ENCODE data around the gene CLDN4.

The CLDN4 gene

GRCh38 chr7:73876973-73877372, 46.2 kb downstream of the CLDN4 start:
- no peak for DNase-seq

GRCh38 chr7:73879977-73880681, 49.3 kb downstream of the CLDN4 start:
- no peak for DNase-seq

GRCh38 chr7:73880755-73881328, 50.0 kb downstream of the CLDN4 start:
- no peak for DNase-seq

GRCh38 chr7:73881352-73882046, 50.7 kb downstream of the CLDN4 start:
- no peak for DNase-seq

- no peak for DNase-seq
Measured at GRCh38 chr7:73882047-73882402, 51.2 kb downstream of the CLDN4 start.

Data from SW 1271 (cell line).